ENCODE results near the gene ZNF316. TPM values are rescaled to one million over a fixed set of nuclear protein-coding genes. Genes with fewer than 3 reads are reported as not detected.
"Not testable (repeated sequence)": the region's sequence is repeated elsewhere in the genome, so short reads cannot be mapped to it uniquely, and the experiment has no call there.

Gene ZNF316
- total RNA-seq, 1 donor from 2014 or later: 44.7 TPM

GRCh38 chr7:6647080-6647479 lies 10.0 kb downstream of the ZNF316 start:
- DNase-seq (ENCODE audit: low spot score): no peak

- DNase-seq (ENCODE audit: low spot score): no peak
These were observed 10.4 kb downstream of the ZNF316 start for GRCh38 chr7:6647541-6647940.

- DNase-seq (ENCODE audit: low spot score): no peak
These were observed 11.1 kb downstream of the ZNF316 start for GRCh38 chr7:6648066-6648814.

- DNase-seq (ENCODE audit: low spot score): no peak
These were observed 11.6 kb downstream of the ZNF316 start for GRCh38 chr7:6648815-6649104.

- no peak for DNase-seq (ENCODE audit: low spot score)
These were observed 12.3 kb downstream of the ZNF316 start for GRCh38 chr7:6649241-6649961.

GRCh38 chr7:6650086-6650485 lies 13.0 kb downstream of the ZNF316 start:
- no peak for DNase-seq (ENCODE audit: low spot score)

GRCh38 chr7:6650521-6651011 lies 13.4 kb downstream of the ZNF316 start:
- DNase-seq (ENCODE audit: low spot score): no peak

- no peak for DNase-seq (ENCODE audit: low spot score)
These were observed 14.8 kb downstream of the ZNF316 start for GRCh38 chr7:6651851-6652445.

GRCh38 chr7:6652446-6653011 lies 15.4 kb downstream of the ZNF316 start:
- DNase-seq (ENCODE audit: low spot score): no peak

GRCh38 chr7:6653071-6654003 lies 16.2 kb downstream of the ZNF316 start:
- DNase-seq (ENCODE audit: low spot score): no peak

- DNase-seq (ENCODE audit: low spot score): no peak
These were observed 17.2 kb downstream of the ZNF316 start for GRCh38 chr7:6654113-6654841.

GRCh38 chr7:6654842-6655610 lies 17.9 kb downstream of the ZNF316 start:
- DNase-seq (ENCODE audit: low spot score): no peak

- DNase-seq (ENCODE audit: low spot score): no peak
These were observed 18.7 kb downstream of the ZNF316 start for GRCh38 chr7:6655636-6656385.

- no peak for DNase-seq (ENCODE audit: low spot score)
These were observed 19.3 kb downstream of the ZNF316 start for GRCh38 chr7:6656413-6656812.

GRCh38 chr7:6658618-6659345 lies 21.7 kb downstream of the ZNF316 start:
- no peak for DNase-seq (ENCODE audit: low spot score)

- not testable (repeated sequence) for DNase-seq (ENCODE audit: low spot score)
These were observed 33.7 kb downstream of the ZNF316 start for GRCh38 chr7:6670851-6671250.

GRCh38 chr7:6675807-6676405 lies 38.8 kb downstream of the ZNF316 start:
- DNase-seq (ENCODE audit: low spot score): no peak

- no peak for DNase-seq (ENCODE audit: low spot score)
These were observed 43.0 kb downstream of the ZNF316 start for GRCh38 chr7:6680146-6680545.
